ENCODE measurements around the gene ARMH1.
A peak's percentile ranks its signal among the peaks of the same experiment; 100 is the strongest.

The ARMH1 gene

DNA sequence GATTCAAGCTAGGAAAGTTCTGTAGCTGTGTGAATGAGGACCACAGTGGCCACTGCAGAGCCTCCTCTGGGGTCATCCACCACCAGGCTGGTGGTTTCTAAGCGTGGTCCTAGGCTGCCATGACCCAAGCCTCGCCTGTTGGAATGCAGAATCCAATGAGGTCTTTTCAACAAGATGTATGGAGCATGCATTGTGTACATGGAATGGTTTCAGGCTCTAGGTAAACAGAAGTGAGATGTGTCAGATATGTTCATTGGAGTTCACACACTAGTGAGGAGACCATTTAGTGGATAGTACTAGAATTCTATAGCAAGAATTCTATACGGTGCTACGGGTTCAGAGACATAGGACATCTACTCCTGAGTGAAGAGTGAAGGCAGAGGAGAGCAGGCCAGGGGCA, 45.8 kb downstream of the ARMH1 start:
- H3K9ac ChIP-seq (ENCODE audit: low read length): no peak overlapping the region
- no peak overlapping the region for H2AK5ac ChIP-seq (ENCODE audit: low read length)
- H3K79me1 ChIP-seq (ENCODE audit: low read length): no peaks in the 10 kb centered on the region
- no peak overlapping the region for H4K8ac ChIP-seq (ENCODE audit: low read depth, low read length)
- H3K4ac ChIP-seq (ENCODE audit: low read depth, low read length): no peak overlapping the region
- H3K56ac ChIP-seq (ENCODE audit: low read length): no peak overlapping the region
- no peak overlapping the region for H3K4me3 ChIP-seq (ENCODE audit: low read length)
- H2BK120ac ChIP-seq (ENCODE audit: low read depth, low read length): no peak overlapping the region
- no peak overlapping the region for H2BK15ac ChIP-seq (replicated peaks; ENCODE audit: low read depth)
- no peaks in the 10 kb centered on the region for H3K4me1 ChIP-seq (ENCODE audit: control insufficient read depth, low read depth, low read length)
- no peaks in the 10 kb centered on the region for H3K27me3 ChIP-seq (ENCODE audit: insufficient read depth, low read length, poor library complexity)
- no peak overlapping the region for H3K27ac ChIP-seq (ENCODE audit: low read depth, low read length)
- no peak overlapping the region for H4K5ac ChIP-seq (ENCODE audit: low read length)
- H3K36me3 ChIP-seq (ENCODE audit: control insufficient read depth, insufficient read depth, low read length): no peaks in the 10 kb centered on the region
- no CpG with 5 or more reads among the region's 4 CpGs for WGBS (ENCODE audit: extremely low coverage, insufficient coverage, low lambda C conversion rate)
- no peak overlapping the region for H3K18ac ChIP-seq (ENCODE audit: low read length)
- no peak overlapping the region for H3K23ac ChIP-seq (ENCODE audit: low read length)
- no peak overlapping the region for H3K4me2 ChIP-seq (ENCODE audit: low read length)
- H3K79me2 ChIP-seq (ENCODE audit: control insufficient read depth, insufficient read depth, low read length): no peaks in the 10 kb centered on the region
- H2BK5ac ChIP-seq (ENCODE audit: low read length): no peak overlapping the region
- no peak for DNase-seq

DNA sequence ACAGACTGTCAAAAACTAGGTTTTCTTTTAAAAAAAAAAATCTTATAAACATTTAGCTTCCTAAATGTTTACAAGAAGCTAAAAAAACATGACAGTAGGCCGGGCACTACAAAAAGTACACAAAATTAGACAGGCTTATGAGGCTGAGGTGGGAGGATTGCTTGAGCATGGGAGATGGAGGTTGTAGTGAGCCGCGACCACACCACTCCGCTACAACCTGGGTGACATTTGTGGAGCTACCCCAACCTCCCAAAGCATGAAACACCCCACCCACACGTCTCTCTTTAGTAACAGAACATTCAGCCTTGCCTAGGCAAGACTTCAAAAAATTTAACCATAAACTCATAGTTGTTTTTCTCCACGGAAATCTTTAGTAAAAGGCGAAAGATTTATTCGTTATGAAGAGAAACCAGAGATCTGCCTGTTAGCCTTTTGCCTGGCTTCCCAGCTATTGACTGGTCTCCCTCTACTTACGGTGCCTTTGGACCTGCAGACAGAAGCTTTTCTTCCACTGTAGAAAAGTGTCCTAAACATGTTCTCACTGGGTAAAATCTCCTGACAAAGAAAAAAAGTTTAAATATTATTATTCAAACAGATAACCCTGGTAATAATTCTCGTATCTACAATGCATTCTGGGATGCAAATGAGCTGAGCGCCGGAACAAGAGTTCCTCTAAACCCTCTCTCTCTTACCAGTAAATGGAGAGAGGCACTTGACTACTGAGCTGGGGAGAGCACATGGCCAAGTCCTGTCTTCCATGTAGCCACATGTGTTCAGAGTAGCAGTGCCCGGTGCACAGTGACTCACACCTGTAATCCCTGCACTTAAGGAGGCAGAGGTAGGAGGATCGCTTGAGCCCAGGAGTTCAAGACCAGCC, 47.2 kb downstream of the ARMH1 start:
- Histone ChIP-seq H3K27me3 (ENCODE audit: insufficient read depth, low read length, poor library complexity) (no peaks in the 10 kb centered on the region), H3K4me2 (ENCODE audit: low read length) (no peak overlapping the region), H3K9ac (ENCODE audit: low read length) (no peak overlapping the region), H3K56ac (ENCODE audit: low read length) (no peak overlapping the region), H3K18ac (ENCODE audit: low read length) (no peak overlapping the region), H3K4me3 (ENCODE audit: low read length) (no peak overlapping the region), H2BK5ac (ENCODE audit: low read length) (peak overlapping the region; percentile 77), H3K79me1 (ENCODE audit: low read length) (no peaks in the 10 kb centered on the region), H3K4ac (ENCODE audit: low read depth, low read length) (no peak overlapping the region), H3K23ac (ENCODE audit: low read length) (no peak overlapping the region), H4K5ac (ENCODE audit: low read length) (no peak overlapping the region), H3K4me1 (ENCODE audit: control insufficient read depth, low read depth, low read length) (no peaks in the 10 kb centered on the region), H3K79me2 (ENCODE audit: control insufficient read depth, insufficient read depth, low read length) (no peaks in the 10 kb centered on the region), H3K27ac (ENCODE audit: low read depth, low read length) (no peak overlapping the region), H4K8ac (ENCODE audit: low read depth, low read length) (no peak overlapping the region), H2AK5ac (ENCODE audit: low read length) (no peak overlapping the region), H3K36me3 (ENCODE audit: control insufficient read depth, insufficient read depth, low read length) (no peaks in the 10 kb centered on the region), H2BK120ac (ENCODE audit: low read depth, low read length) (no peak overlapping the region), H2BK15ac (replicated peaks; ENCODE audit: low read depth) (no peak overlapping the region)
- DNase-seq: peak; percentile 97
- no CpG with 5 or more reads among the region's 14 CpGs for WGBS (ENCODE audit: extremely low coverage, insufficient coverage, low lambda C conversion rate)

DNA sequence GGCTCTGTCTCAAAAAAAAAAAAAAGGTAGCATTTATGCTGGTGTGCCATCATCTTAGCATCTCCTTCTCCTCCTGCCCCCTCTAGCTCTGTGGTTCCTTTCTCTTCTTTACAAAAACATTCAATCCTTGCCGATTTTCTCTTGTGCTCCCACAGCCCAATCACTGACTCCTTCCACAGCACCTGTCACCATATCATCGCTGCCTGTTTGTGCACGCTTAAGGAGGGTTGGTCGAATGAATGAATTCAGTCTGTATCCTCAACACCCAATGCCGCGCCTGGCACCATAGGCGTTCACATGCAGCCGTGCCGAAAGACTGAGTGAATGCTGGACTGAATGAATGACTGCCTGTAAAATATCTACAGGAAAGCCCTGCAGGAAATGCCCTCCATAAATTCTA, 48.5 kb downstream of the ARMH1 start:
- Histone ChIP-seq H3K79me1 (ENCODE audit: low read length) (no peaks in the 10 kb centered on the region), H3K18ac (ENCODE audit: low read length) (no peak overlapping the region), H3K79me2 (ENCODE audit: control insufficient read depth, insufficient read depth, low read length) (no peaks in the 10 kb centered on the region), H3K36me3 (ENCODE audit: control insufficient read depth, insufficient read depth, low read length) (no peaks in the 10 kb centered on the region), H4K8ac (ENCODE audit: low read depth, low read length) (no peak overlapping the region), H3K4me2 (ENCODE audit: low read length) (no peak overlapping the region), H3K4ac (ENCODE audit: low read depth, low read length) (no peak overlapping the region), H2AK5ac (ENCODE audit: low read length) (no peak overlapping the region), H3K4me3 (ENCODE audit: low read length) (no peak overlapping the region), H4K5ac (ENCODE audit: low read length) (no peak overlapping the region), H3K23ac (ENCODE audit: low read length) (no peak overlapping the region), H3K56ac (ENCODE audit: low read length) (no peak overlapping the region), H3K27ac (ENCODE audit: low read depth, low read length) (no peak overlapping the region), H3K9ac (ENCODE audit: low read length) (no peak overlapping the region), H3K4me1 (ENCODE audit: control insufficient read depth, low read depth, low read length) (no peaks in the 10 kb centered on the region), H2BK5ac (ENCODE audit: low read length) (no peak overlapping the region), H3K27me3 (ENCODE audit: insufficient read depth, low read length, poor library complexity) (no peaks in the 10 kb centered on the region), H2BK120ac (ENCODE audit: low read depth, low read length) (no peak overlapping the region), H2BK15ac (replicated peaks; ENCODE audit: low read depth) (no peak overlapping the region)
- no peak for DNase-seq
- WGBS (ENCODE audit: extremely low coverage, insufficient coverage, low lambda C conversion rate): no CpG with 5 or more reads among the region's 9 CpGs

- Histone ChIP-seq H3K9ac (ENCODE audit: low read length) (no peak overlapping the region), H3K4ac (ENCODE audit: low read depth, low read length) (no peak overlapping the region), H4K8ac (ENCODE audit: low read depth, low read length) (no peak overlapping the region), H3K36me3 (ENCODE audit: control insufficient read depth, insufficient read depth, low read length) (no peaks in the 10 kb centered on the region), H4K5ac (ENCODE audit: low read length) (no peak overlapping the region), H2BK15ac (replicated peaks; ENCODE audit: low read depth) (no peak overlapping the region), H3K18ac (ENCODE audit: low read length) (no peak overlapping the region), H3K4me3 (ENCODE audit: low read length) (no peak overlapping the region), H2BK120ac (ENCODE audit: low read depth, low read length) (no peak overlapping the region), H3K79me2 (ENCODE audit: control insufficient read depth, insufficient read depth, low read length) (no peaks in the 10 kb centered on the region), H3K23ac (ENCODE audit: low read length) (no peak overlapping the region), H2BK5ac (ENCODE audit: low read length) (no peak overlapping the region), H3K79me1 (ENCODE audit: low read length) (no peaks in the 10 kb centered on the region), H3K4me2 (ENCODE audit: low read length) (no peak overlapping the region), H3K27me3 (ENCODE audit: insufficient read depth, low read length, poor library complexity) (no peaks in the 10 kb centered on the region), H3K4me1 (ENCODE audit: control insufficient read depth, low read depth, low read length) (no peaks in the 10 kb centered on the region), H3K27ac (ENCODE audit: low read depth, low read length) (no peak overlapping the region), H3K56ac (ENCODE audit: low read length) (no peak overlapping the region), H2AK5ac (ENCODE audit: low read length) (no peak overlapping the region)
- DNase-seq: no peak
- WGBS (ENCODE audit: extremely low coverage, insufficient coverage, low lambda C conversion rate): no CpG with 5 or more reads among the region's 28 CpGs
These were observed 49.2 kb downstream of the ARMH1 start for GRCh38 chr1:44723496-44724295.

- WGBS (ENCODE audit: extremely low coverage, insufficient coverage, low lambda C conversion rate): no CpG with 5 or more reads among the region's 64 CpGs
- no peak overlapping the region for H3K23ac ChIP-seq (ENCODE audit: low read length)
- H3K27me3 ChIP-seq (ENCODE audit: insufficient read depth, low read length, poor library complexity): no peaks in the 10 kb centered on the region
- DNase-seq: no peak
- H3K79me1 ChIP-seq (ENCODE audit: low read length): no peaks in the 10 kb centered on the region
- no peak overlapping the region for H4K8ac ChIP-seq (ENCODE audit: low read depth, low read length)
- no peak overlapping the region for H3K4me3 ChIP-seq (ENCODE audit: low read length)
- H2BK120ac ChIP-seq (ENCODE audit: low read depth, low read length): no peak overlapping the region
- H4K5ac ChIP-seq (ENCODE audit: low read length): no peak overlapping the region
- H3K56ac ChIP-seq (ENCODE audit: low read length): no peak overlapping the region
- no peak overlapping the region for H2BK15ac ChIP-seq (replicated peaks; ENCODE audit: low read depth)
- H3K4ac ChIP-seq (ENCODE audit: low read depth, low read length): no peak overlapping the region
- H3K27ac ChIP-seq (ENCODE audit: low read depth, low read length): no peak overlapping the region
- H3K4me1 ChIP-seq (ENCODE audit: control insufficient read depth, low read depth, low read length): no peaks in the 10 kb centered on the region
- no peak overlapping the region for H3K9ac ChIP-seq (ENCODE audit: low read length)
- H2BK5ac ChIP-seq (ENCODE audit: low read length): no peak overlapping the region
- H3K18ac ChIP-seq (ENCODE audit: low read length): no peak overlapping the region
- no peaks in the 10 kb centered on the region for H3K79me2 ChIP-seq (ENCODE audit: control insufficient read depth, insufficient read depth, low read length)
- no peak overlapping the region for H2AK5ac ChIP-seq (ENCODE audit: low read length)
- H3K4me2 ChIP-seq (ENCODE audit: low read length): no peak overlapping the region
- no peaks in the 10 kb centered on the region for H3K36me3 ChIP-seq (ENCODE audit: control insufficient read depth, insufficient read depth, low read length)
These were observed 49.9 kb downstream of the ARMH1 start for GRCh38 chr1:44724296-44724954.
